Measurements from ENCODE around the gene NSUN3. TPM values are rescaled to one million over a fixed set of nuclear protein-coding genes. Genes with fewer than 3 reads are reported as not detected.
"Not testable (repeated sequence)": the region's sequence is repeated elsewhere in the genome, so short reads cannot be mapped to it uniquely, and the experiment has no call there.

Gene NSUN3
- total RNA-seq, 2 experiments from 2014 or later: 15.4 to 17.1 TPM

- Mint-ChIP-seq H3K4me3 (no peak overlapping the region), H3K36me3 (ENCODE audit: low read depth) (peaks cover 54% of the 10 kb centered on the region), H3K27ac (peak overlapping the region; percentile 35), H3K4me1 (peaks cover 72% of the 10 kb centered on the region), H3K9me3 (ENCODE audit: low read depth) (no peaks in the 10 kb centered on the region), H3K27me3 (no peaks in the 10 kb centered on the region)
- no peak for DNase-seq
- ChIA-PET CTCF (interaction anchor here (1.0 to 3.8 kb wide), 7 partner anchors 9 to 81 kb away, joined by 3 to 44 read pairs (median 4); no protein-coding TSS in a partner anchor), POLR2A (interaction anchor here (0.6 kb wide), 1 partner anchor 60 kb away, joined by 5 read pairs; no protein-coding TSS in a partner anchor)
- peak; percentile 66 for ATAC-seq
- intact Hi-C loops (cut with DNase I, micrococcal nuclease): loop anchor here in 1 of 2 experiments (10.0 kb wide), 1 partner anchor 216 kb away; no protein-coding TSS in a partner anchor
Observed at GRCh38 chr3:94070341-94070911, 7.6 kb downstream of the NSUN3 start.

DNA sequence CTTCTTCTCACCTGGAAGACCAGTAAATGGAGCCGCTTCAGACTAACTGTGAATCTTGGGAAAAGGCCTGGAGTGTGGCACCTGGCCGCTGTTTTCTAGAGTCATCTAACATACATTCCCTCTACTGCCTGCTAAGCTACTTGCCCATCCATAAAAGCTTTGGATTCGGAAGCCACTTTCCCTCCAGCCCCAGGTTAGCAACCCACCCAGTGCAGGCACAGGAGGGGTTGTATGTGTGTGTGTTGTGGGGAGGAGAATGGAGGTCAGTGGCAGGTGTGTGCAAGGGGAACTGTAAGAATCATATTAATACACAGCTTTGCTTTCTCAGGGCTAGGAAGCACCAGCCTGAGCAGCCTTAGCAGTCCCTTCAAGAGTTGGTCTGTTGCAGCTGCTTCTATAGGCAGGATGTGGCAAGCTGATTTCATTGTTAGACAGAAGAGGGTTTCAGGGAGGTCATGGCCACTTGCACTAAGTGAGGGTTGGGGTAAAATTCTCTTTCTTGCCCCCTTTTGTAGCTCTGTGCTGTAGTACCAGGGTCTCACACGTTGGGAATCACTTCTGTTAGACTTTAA, 8.9 kb downstream of the NSUN3 start:
- CTCF ChIA-PET: interaction anchor here (1.3 to 3.8 kb wide), 2 partner anchors 9 to 68 kb away, joined by 3 to 44 read pairs; partner anchors contain the start of genes DHFR2 and NSUN3
- ATAC-seq: peak; percentile 63
- peak overlapping the region; percentile 5 for H3K27ac Mint-ChIP-seq

DNA sequence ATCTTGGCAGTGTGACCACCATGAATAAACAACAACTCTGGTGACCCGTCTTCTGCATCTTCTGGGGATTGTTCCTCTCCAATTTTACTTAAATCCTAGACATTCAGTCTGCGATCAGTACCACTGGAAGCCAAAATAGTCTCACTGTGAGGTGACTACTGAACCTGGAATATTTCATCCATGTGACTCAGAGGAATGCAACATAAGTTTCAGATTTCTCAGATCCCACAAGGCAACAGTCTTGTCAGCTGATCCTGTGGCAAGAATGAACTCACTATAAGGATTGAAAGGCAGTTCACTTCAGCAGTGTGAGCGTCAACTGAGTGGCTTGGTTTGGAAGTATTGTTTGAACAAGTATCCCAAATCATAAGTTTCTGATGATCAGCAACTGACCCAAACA, 13.2 kb downstream of the NSUN3 start:
- DNase-seq: no peak
- ATAC-seq: no peak
- Mint-ChIP-seq H3K4me1 (peaks cover 59% of the 10 kb centered on the region), H3K27ac (no peak overlapping the region), H3K27me3 (no peaks in the 10 kb centered on the region), H3K4me3 (no peak overlapping the region), H3K36me3 (ENCODE audit: low read depth) (peaks cover 61% of the 10 kb centered on the region), H3K9me3 (ENCODE audit: low read depth) (no peaks in the 10 kb centered on the region)
- intact Hi-C loops (cut with DNase I, micrococcal nuclease): loop anchor here in 1 of 2 experiments (10.0 kb wide), 1 partner anchor 221 kb away; no protein-coding TSS in a partner anchor
- POLR2A ChIA-PET: no interaction called here
- CTCF ChIA-PET: no interaction called here

More for the DNA sequence above, 8.9 kb downstream of the NSUN3 start:
- no peaks in the 10 kb centered on the region for H3K27me3 Mint-ChIP-seq
- intact Hi-C loops (cut with DNase I, micrococcal nuclease): loop anchor here in 1 of 2 experiments (10.0 kb wide), 1 partner anchor 217 kb away; no protein-coding TSS in a partner anchor
- peaks cover 59% of the 10 kb centered on the region for H3K36me3 Mint-ChIP-seq (ENCODE audit: low read depth)
- H3K4me1 Mint-ChIP-seq: peaks cover 62% of the 10 kb centered on the region
- POLR2A ChIA-PET: no interaction called here
- H3K4me3 Mint-ChIP-seq: no peak overlapping the region
- H3K9me3 Mint-ChIP-seq (ENCODE audit: low read depth): no peaks in the 10 kb centered on the region
- DNase-seq: no peak

- H3K27ac Mint-ChIP-seq; ATAC-seq; intact Hi-C loops (cut with DNase I, micrococcal nuclease); H3K4me3 Mint-ChIP-seq; H3K9me3 Mint-ChIP-seq (ENCODE audit: low read depth); POLR2A ChIA-PET; H3K27me3 Mint-ChIP-seq; DNase-seq: not testable (repeated sequence)
- CTCF ChIA-PET: interaction anchor here (1.2 kb wide), 1 partner anchor 11 kb away, joined by 3 read pairs; no protein-coding TSS in a partner anchor
- H3K4me1 Mint-ChIP-seq: peaks cover 41% of the 10 kb centered on the region
- H3K36me3 Mint-ChIP-seq (ENCODE audit: low read depth): peaks cover 35% of the 10 kb centered on the region
Observed at GRCh38 chr3:94080552-94080951, 17.7 kb downstream of the NSUN3 start.

DNA sequence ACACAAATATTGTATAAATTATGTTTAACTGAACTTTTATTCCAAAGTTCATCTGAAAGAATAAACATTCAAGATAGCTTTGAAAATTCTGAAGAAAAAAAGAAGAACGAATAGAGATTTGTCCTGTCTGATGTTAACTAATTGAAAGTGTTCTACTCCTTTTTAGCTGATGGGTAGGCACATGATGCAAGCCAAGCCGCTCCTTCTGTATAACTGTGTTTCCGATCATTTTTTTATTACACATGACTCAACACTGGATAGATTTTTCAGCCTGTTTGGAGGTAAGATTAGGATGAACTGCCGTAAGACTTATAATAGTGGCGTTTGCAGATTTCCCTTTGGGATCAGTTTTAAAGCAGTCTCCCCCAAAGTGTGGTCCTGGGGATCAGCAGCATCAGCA, 19.0 kb downstream of the NSUN3 start:
- Mint-ChIP-seq H3K36me3 (ENCODE audit: low read depth) (peaks cover 27% of the 10 kb centered on the region), H3K27ac (no peak overlapping the region), H3K4me1 (peaks cover 41% of the 10 kb centered on the region), H3K9me3 (ENCODE audit: low read depth) (no peaks in the 10 kb centered on the region), H3K27me3 (no peaks in the 10 kb centered on the region), H3K4me3 (no peak overlapping the region)
- CTCF ChIA-PET: interaction anchor here (1.1 kb wide), 1 partner anchor 12 kb away, joined by 4 read pairs; no protein-coding TSS in a partner anchor
- no peak for DNase-seq
- POLR2A ChIA-PET: no interaction called here
- intact Hi-C loops (cut with DNase I, micrococcal nuclease): no loop called here
- ATAC-seq: no peak

GRCh38 chr3:94082391-94082937, 19.6 kb downstream of the NSUN3 start:
- no peaks in the 10 kb centered on the region for H3K9me3 Mint-ChIP-seq (ENCODE audit: low read depth)
- CTCF ChIA-PET: interaction anchor here (1.1 kb wide), 1 partner anchor 13 kb away, joined by 4 read pairs; no protein-coding TSS in a partner anchor
- POLR2A ChIA-PET: no interaction called here
- no peaks in the 10 kb centered on the region for H3K27me3 Mint-ChIP-seq
- DNase-seq: no peak
- intact Hi-C loops (cut with DNase I, micrococcal nuclease): no loop called here
- no peak overlapping the region for H3K27ac Mint-ChIP-seq
- peaks cover 21% of the 10 kb centered on the region for H3K36me3 Mint-ChIP-seq (ENCODE audit: low read depth)
- ATAC-seq: no peak
- no peak overlapping the region for H3K4me3 Mint-ChIP-seq
- peaks cover 41% of the 10 kb centered on the region for H3K4me1 Mint-ChIP-seq

DNA sequence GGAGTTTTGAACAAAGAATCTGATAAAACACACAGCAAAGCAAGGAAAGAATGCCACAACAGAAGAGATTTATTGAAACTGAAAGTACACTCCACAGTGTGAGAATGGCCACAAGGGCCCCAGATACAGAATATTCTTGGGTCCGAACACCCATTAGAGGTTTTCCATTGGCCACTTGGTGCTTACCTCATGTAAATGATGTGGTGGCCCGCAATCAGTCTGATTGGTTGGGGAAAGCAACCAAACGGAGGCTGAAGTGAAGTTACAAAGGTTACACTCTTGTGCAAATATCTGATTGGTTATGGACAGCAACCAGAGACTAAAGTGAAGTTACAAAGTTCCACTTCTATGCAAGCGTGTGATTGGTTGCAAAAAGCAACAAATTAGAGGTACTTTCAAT, 20.4 kb downstream of the NSUN3 start:
- H3K4me3 Mint-ChIP-seq: no peak overlapping the region
- ChIA-PET POLR2A (no interaction called here), CTCF (no interaction called here)
- ATAC-seq: no peak
- no peaks in the 10 kb centered on the region for H3K9me3 Mint-ChIP-seq (ENCODE audit: low read depth)
- H3K4me1 Mint-ChIP-seq: peaks cover 35% of the 10 kb centered on the region
- intact Hi-C loops (cut with DNase I, micrococcal nuclease): no loop called here
- H3K27me3 Mint-ChIP-seq: no peaks in the 10 kb centered on the region
- H3K27ac Mint-ChIP-seq: no peak overlapping the region
- H3K36me3 Mint-ChIP-seq (ENCODE audit: low read depth): peaks cover 23% of the 10 kb centered on the region
- no peak for DNase-seq

DNA sequence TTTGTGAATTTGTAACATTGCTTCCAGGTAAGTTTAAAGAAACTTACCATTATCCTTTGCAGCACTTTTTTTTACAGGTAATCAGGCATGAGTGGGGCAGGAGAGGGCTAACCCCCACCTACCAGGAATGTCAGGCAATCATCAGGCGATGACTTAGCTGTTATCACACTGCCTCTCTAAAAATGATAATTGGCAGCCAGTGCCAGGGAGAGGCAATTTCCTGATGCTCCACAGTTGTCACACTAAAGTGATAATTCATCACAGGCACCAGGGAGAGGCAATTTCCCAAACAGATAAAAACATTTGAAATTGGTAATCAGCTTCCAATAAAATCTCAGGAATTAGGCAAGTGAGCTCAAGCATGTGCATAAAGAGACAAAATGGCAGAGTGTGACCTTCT, 26.3 kb downstream of the NSUN3 start:
- Mint-ChIP-seq H3K36me3 (ENCODE audit: low read depth) (peaks cover 30% of the 10 kb centered on the region), H3K27me3 (no peaks in the 10 kb centered on the region), H3K4me3 (no peak overlapping the region)

GRCh38 chr3:94092086-94092485, 29.2 kb downstream of the NSUN3 start:
- no peaks in the 10 kb centered on the region for H3K4me1 Mint-ChIP-seq
- H3K27ac Mint-ChIP-seq: no peak overlapping the region

More for the DNA sequence above, 26.3 kb downstream of the NSUN3 start:
- CTCF ChIA-PET: interaction anchor here (1.6 kb wide), 1 partner anchor 20 kb away, joined by 8 read pairs; no protein-coding TSS in a partner anchor
- no peaks in the 10 kb centered on the region for H3K9me3 Mint-ChIP-seq (ENCODE audit: low read depth)
- H3K27ac Mint-ChIP-seq: no peak overlapping the region
- intact Hi-C loops (cut with DNase I, micrococcal nuclease): no loop called here
- DNase-seq (no peak), ATAC-seq (no peak)
- POLR2A ChIA-PET: no interaction called here
- no peaks in the 10 kb centered on the region for H3K4me1 Mint-ChIP-seq

DNA sequence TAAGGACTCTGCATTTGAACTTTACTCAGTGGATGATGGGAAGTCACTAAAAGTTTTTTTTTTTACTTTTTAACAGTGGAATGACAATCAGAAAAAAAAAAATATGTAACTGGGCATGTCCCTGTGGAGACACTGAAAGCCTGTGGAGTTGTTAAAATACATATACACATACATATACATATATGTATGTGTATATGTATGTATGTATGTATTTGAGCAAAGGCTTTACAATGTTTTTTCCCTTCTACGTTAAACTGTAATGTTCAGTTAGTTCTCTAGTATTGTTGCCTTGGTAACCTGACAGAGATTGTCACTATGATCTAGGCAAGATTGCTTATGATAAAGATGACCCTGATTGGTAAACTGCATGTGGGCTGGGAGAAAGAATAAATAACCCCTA, 30.3 kb downstream of the NSUN3 start:
- H3K36me3 Mint-ChIP-seq (ENCODE audit: low read depth): peaks cover 34% of the 10 kb centered on the region
- H3K4me1 Mint-ChIP-seq: peaks cover 2% of the 10 kb centered on the region
- ATAC-seq: no peak

More at GRCh38 chr3:94092086-94092485, 29.2 kb downstream of the NSUN3 start:
- no peak for DNase-seq
- ATAC-seq: no peak
- no peaks in the 10 kb centered on the region for H3K9me3 Mint-ChIP-seq (ENCODE audit: low read depth)
- ChIA-PET CTCF (no interaction called here), POLR2A (no interaction called here)
- no peaks in the 10 kb centered on the region for H3K27me3 Mint-ChIP-seq
- no peak overlapping the region for H3K4me3 Mint-ChIP-seq
- intact Hi-C loops (cut with DNase I, micrococcal nuclease): no loop called here
- H3K36me3 Mint-ChIP-seq (ENCODE audit: low read depth): peaks cover 32% of the 10 kb centered on the region

GRCh38 chr3:94095111-94095510, 32.2 kb downstream of the NSUN3 start:
- Mint-ChIP-seq H3K27ac (no peak overlapping the region), H3K27me3 (no peaks in the 10 kb centered on the region), H3K36me3 (ENCODE audit: low read depth) (peaks cover 41% of the 10 kb centered on the region), H3K9me3 (ENCODE audit: low read depth) (no peaks in the 10 kb centered on the region), H3K4me3 (no peak overlapping the region), H3K4me1 (peaks cover 3% of the 10 kb centered on the region)
- DNase-seq: no peak
- ATAC-seq: no peak
- ChIA-PET CTCF (interaction anchor here (1.4 kb wide), 1 partner anchor 26 kb away, joined by 3 read pairs; no protein-coding TSS in a partner anchor), POLR2A (no interaction called here)
- intact Hi-C loops (cut with DNase I, micrococcal nuclease): no loop called here

More for the DNA sequence above, 30.3 kb downstream of the NSUN3 start:
- POLR2A ChIA-PET: no interaction called here
- Mint-ChIP-seq H3K27ac (no peak overlapping the region), H3K4me3 (no peak overlapping the region), H3K9me3 (ENCODE audit: low read depth) (no peaks in the 10 kb centered on the region), H3K27me3 (no peaks in the 10 kb centered on the region)
- DNase-seq: no peak
- CTCF ChIA-PET: no interaction called here
- intact Hi-C loops (cut with DNase I, micrococcal nuclease): no loop called here
